ENCODE results near the gene TCTA. TPM values are rescaled to one million over a fixed set of nuclear protein-coding genes. Genes with fewer than 3 reads are reported as not detected.
"Not testable (repeated sequence)": the region's sequence is repeated elsewhere in the genome, so short reads cannot be mapped to it uniquely, and the experiment has no call there.

TCTA gene
- total and polyA plus RNA-seq, 4 donors: 15.8 to 49.0 (median 30.1) TPM

DNA sequence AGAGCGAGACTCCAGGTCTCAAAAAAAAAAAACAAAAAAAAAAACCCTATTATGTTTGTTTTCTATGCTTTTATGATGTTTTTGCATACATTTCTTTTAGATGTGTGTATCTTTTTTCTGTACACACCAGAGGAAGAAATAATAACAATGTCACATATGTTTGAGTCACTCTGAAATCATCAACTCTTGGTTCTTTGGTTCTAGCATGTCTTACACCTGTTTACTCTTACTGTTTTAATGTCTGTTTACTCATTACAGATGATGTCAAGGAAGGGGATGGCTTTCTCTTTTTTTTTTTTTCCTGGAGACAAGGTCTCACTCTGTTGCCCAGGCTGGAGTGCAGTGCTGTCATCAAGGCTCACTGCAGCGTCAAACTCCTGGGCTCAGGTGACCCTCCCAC lies 24.5 kb upstream of the TCTA start:
- Histone ChIP-seq H3K4me1 (ENCODE audit: control insufficient read depth in 5 of 5, insufficient read depth in 5 of 5, low read length in 5 of 5) (peaks cover 0 to 7% (median 3%) of the 10 kb centered on the region in 5 donors), H3K9me3 (ENCODE audit: control insufficient read depth in 4 of 4, insufficient read depth in 3 of 4, low read length in 3 of 4) (no peaks in the 10 kb centered on the region)

DNA sequence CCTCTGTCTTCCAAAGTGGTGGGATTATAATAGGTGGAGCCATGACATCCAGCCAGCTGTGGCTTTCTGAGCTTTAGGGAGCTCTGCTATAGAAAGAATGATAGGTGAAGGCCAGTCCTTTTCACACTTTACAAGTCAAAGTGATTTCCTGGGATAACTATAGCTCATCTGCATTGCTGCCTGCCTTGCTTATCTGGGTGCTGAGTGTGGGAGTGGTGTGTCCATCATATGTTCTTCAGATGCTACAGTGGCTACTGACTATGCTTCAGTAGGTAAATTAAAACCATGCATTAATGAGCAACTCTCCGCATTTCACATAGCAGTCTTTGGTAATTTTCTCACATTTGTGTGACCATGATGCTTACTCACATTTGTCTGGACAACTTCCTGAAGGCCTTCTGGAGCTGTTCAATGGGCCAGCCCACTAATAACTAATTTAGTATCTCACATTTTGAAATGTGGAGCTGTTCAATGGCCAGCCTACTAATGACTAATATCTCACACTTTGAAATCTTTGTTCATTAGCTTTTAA lies 23.9 kb upstream of the TCTA start:
- ATAC-seq (ENCODE audit: insufficient read depth, low FRiP score) (no peak), DNase-seq (no peak)
- no peak overlapping the region for H3K9ac ChIP-seq (ENCODE audit: insufficient read depth in 1 of 2, low read length in 2 of 2)
- H3K4me3 ChIP-seq: no peak overlapping the region
- H3K36me3 ChIP-seq (ENCODE audit: control insufficient read depth in 4 of 4, insufficient read depth in 4 of 4, low read length in 4 of 4): peaks cover 0 to 8% (median 1%) of the 10 kb centered on the region in 4 donors
- no peak for TF ChIP-seq CTCF (IDR thresholded peaks at IDR 0.05; ENCODE audit: control extremely low read depth, extremely low read depth)
- peaks cover 0 to 12% (median 3%) of the 10 kb centered on the region in 5 donors for H3K4me1 ChIP-seq (ENCODE audit: control insufficient read depth in 5 of 5, insufficient read depth in 5 of 5, low read length in 5 of 5)
- no peaks in the 10 kb centered on the region for H3K27me3 ChIP-seq (ENCODE audit: control insufficient read depth in 3 of 3, insufficient read depth in 3 of 3, low read length in 2 of 3)
- H3K9me3 ChIP-seq (ENCODE audit: control insufficient read depth in 4 of 4, insufficient read depth in 3 of 4, low read length in 3 of 4): no peaks in the 10 kb centered on the region
- no peak overlapping the region for H3K27ac ChIP-seq (ENCODE audit: low read depth in 1 of 2, low read length in 1 of 2)
- 89 to 91% methylated on average over 1 of the region's 1 CpG for WGBS, 2 donors

More for the DNA sequence above, 24.5 kb upstream of the TCTA start:
- Histone ChIP-seq H3K27ac (ENCODE audit: low read depth in 1 of 2, low read length in 1 of 2) (no peak overlapping the region), H3K9ac (ENCODE audit: insufficient read depth in 1 of 2, low read length in 2 of 2) (no peak overlapping the region), H3K36me3 (ENCODE audit: control insufficient read depth in 4 of 4, insufficient read depth in 4 of 4, low read length in 4 of 4) (peaks cover 0 to 6% (median 1%) of the 10 kb centered on the region in 4 donors), H3K4me3 (no peak overlapping the region), H3K27me3 (ENCODE audit: control insufficient read depth in 3 of 3, insufficient read depth in 3 of 3, low read length in 2 of 3) (no peaks in the 10 kb centered on the region)
- WGBS, 2 donors: 86 to 93% methylated on average over 2 of the region's 2 CpGs
- DNase-seq (no peak), ATAC-seq (ENCODE audit: insufficient read depth, low FRiP score) (no peak)
- TF ChIP-seq CTCF (IDR thresholded peaks at IDR 0.05; ENCODE audit: control extremely low read depth, extremely low read depth): no peak

DNA sequence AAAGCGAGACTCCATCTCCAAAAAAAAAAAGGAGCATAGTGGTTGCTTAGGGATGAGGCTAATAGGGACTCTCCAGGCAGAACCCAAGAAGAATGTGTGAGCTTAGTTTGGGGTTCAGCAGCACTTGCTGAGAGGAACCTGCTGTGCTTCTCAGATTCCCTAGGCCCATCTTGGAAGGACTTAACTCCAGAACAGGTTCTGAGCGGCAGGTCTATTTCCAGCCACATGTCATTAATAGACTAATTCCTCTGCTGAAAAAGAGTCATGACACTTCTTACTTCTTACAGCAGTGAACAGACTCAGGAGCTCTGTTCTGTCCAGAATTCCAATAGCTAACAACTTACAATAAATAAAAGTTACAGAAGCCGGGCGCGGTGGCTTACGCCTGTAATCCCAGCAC lies 22.9 kb upstream of the TCTA start:
- ATAC-seq (ENCODE audit: insufficient read depth, low FRiP score) (no peak), DNase-seq (no peak)
- Histone ChIP-seq H3K36me3 (ENCODE audit: control insufficient read depth in 4 of 4, insufficient read depth in 4 of 4, low read length in 4 of 4) (peaks cover 0 to 8% (median 1%) of the 10 kb centered on the region in 4 donors), H3K9ac (ENCODE audit: insufficient read depth in 1 of 2, low read length in 2 of 2) (no peak overlapping the region), H3K9me3 (ENCODE audit: control insufficient read depth in 4 of 4, insufficient read depth in 3 of 4, low read length in 3 of 4) (no peaks in the 10 kb centered on the region), H3K4me3 (no peak overlapping the region), H3K4me1 (ENCODE audit: control insufficient read depth in 5 of 5, insufficient read depth in 5 of 5, low read length in 5 of 5) (peaks cover 0 to 12% (median 3%) of the 10 kb centered on the region in 5 donors), H3K27ac (ENCODE audit: low read depth in 1 of 2, low read length in 1 of 2) (no peak overlapping the region), H3K27me3 (ENCODE audit: control insufficient read depth in 3 of 3, insufficient read depth in 3 of 3, low read length in 2 of 3) (no peaks in the 10 kb centered on the region)
- no peak for TF ChIP-seq CTCF (IDR thresholded peaks at IDR 0.05; ENCODE audit: control extremely low read depth, extremely low read depth)
- 96 to 98% methylated on average over 6 of the region's 6 CpGs for WGBS, 2 donors

DNA sequence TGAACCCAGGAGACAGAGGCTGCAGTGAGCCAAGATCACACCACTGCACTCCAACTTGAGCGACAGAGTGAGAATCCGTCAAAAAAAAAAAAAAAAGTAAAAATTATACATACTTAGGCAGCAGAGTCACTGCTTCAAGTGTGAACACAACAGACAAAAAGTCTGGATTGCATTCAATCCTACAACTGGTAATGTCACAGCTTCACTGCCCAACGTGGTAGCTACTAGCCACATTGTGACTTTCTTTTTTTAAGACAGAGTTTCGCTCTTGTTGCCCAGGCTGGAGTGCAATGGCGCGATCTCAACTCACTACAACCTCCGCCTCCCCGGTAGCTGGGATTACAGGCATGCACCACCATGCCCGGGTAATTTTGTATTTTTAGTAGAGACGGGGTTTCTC lies 20.9 kb upstream of the TCTA start:
- 89 to 92% methylated on average over 10 of the region's 10 CpGs for WGBS, 2 donors

More for the DNA sequence above, 20.9 kb upstream of the TCTA start:
- not testable (repeated sequence) for H3K27me3 ChIP-seq (ENCODE audit: control insufficient read depth in 3 of 3, insufficient read depth in 3 of 3, low read length in 2 of 3); H3K4me3 ChIP-seq; H3K9ac ChIP-seq (ENCODE audit: insufficient read depth in 1 of 2, low read length in 2 of 2); H3K9me3 ChIP-seq (ENCODE audit: control insufficient read depth in 4 of 4, insufficient read depth in 3 of 4, low read length in 3 of 4); H3K27ac ChIP-seq (ENCODE audit: low read depth in 1 of 2, low read length in 1 of 2); ATAC-seq (ENCODE audit: insufficient read depth, low FRiP score); DNase-seq
- H3K36me3 ChIP-seq (ENCODE audit: control insufficient read depth in 4 of 4, insufficient read depth in 4 of 4, low read length in 4 of 4): peaks cover 0 to 11% (median 5%) of the 10 kb centered on the region in 4 donors
- peaks cover 0 to 12% (median under 1%) of the 10 kb centered on the region in 5 donors for H3K4me1 ChIP-seq (ENCODE audit: control insufficient read depth in 5 of 5, insufficient read depth in 5 of 5, low read length in 5 of 5)

All from lung (tissue), 12 donors.